Endothelial cell of umbilical vein (primary cell): ENCODE data around the gene PAPLN. TPM values are rescaled to one million over a fixed set of nuclear protein-coding genes. Genes with fewer than 3 reads are reported as not detected.

Source experiments
- BruUV-seq: library from RNA; stranded (reverse); fragments of 400-500 nt; replicated peaks from 2 replicates; lab custom pipeline; 2021; lab: Mats Ljungman, UMichigan
- CTCF ChIA-PET: fragments of 300-600, 350-600 bp; sonication (Branson Sonifier 250); formaldehyde crosslinking; loops from one replicate; lab custom pipeline; 2021; ENCODE audit warnings: antibody characterized with exemption, inconsistent platforms; lab: Charles Lee
- POLR2A ChIA-PET: fragments of 300-600, 350-600 bp; sonication (Branson Sonifier 250); formaldehyde crosslinking; loops from one replicate; lab custom pipeline; 2021; ENCODE audit warnings: antibody characterized with exemption, inconsistent platforms; lab: Charles Lee
- DNase-seq: peaks from one replicate; pipeline ENCODE4 v3.0.0-alpha.2; 2011; ENCODE audit warnings: low read depth, low spot score
- FAIRE-seq: peaks from 2 replicates; lab custom pipeline; 2011; peaks lifted over from hg19 to GRCh38; lab: Jason Lieb, UNC
- H2AFZ ChIP-seq: 2 replicates; pipeline ENCODE4 v1.6.0; 2012; ENCODE audit warnings: low read depth, low read length, control low read depth, inconsistent platforms
- H3K27ac ChIP-seq: 2 replicates; pipeline ENCODE4 v1.5.1; 2011; ENCODE audit warnings: low read depth, mild to moderate bottlenecking, control low read depth, low read length, moderate library complexity; ENCODE audit not compliant: insufficient read depth
- H3K27me3 ChIP-seq, 2 experiments: 2 replicates each; pipeline versions ENCODE4 v1.6.0 to v1.6.1; 2011; ENCODE audit warnings: low read length in 2 of 2, mixed read lengths in 1 of 2; ENCODE audit not compliant: control insufficient read depth in 2 of 2, insufficient read depth in 2 of 2
- H3K36me3 ChIP-seq, 2 experiments: 2 replicates in 1 of 2; 3 replicates in 1 of 2; pipeline ENCODE4 v1.5.1; 2011; ENCODE audit warnings: low read length in 2 of 2, mild to moderate bottlenecking in 1 of 2, moderate library complexity in 1 of 2; ENCODE audit not compliant: control insufficient read depth in 2 of 2, insufficient read depth in 2 of 2; ENCODE audit errors: extremely low read depth in 1 of 2
- H3K4me1 ChIP-seq: 3 replicates; pipeline ENCODE4 v1.5.1; 2011; ENCODE audit warnings: mild to moderate bottlenecking, low read length; ENCODE audit not compliant: control insufficient read depth, insufficient read depth; ENCODE audit errors: extremely low read depth
- H3K4me2 ChIP-seq: 2 replicates; pipeline ENCODE4 v1.6.1; 2011; ENCODE audit warnings: low read length, control low read depth, mixed read lengths; ENCODE audit not compliant: insufficient read depth
- H3K4me3 ChIP-seq, 3 experiments: fragments of 200-600 bp in 1 of 3; sonication (generic), shearing (Covaris generic) in 1 of 3; replicated peaks in 1 of 3; 2 replicates each; pipeline ENCODE4 v1.5.1; 2011 to 2016; ENCODE audit warnings: control low read depth in 3 of 3, low read length in 3 of 3, mild to moderate bottlenecking in 2 of 3, inconsistent platforms in 1 of 3, low read depth in 1 of 3, moderate library complexity in 1 of 3; ENCODE audit not compliant: insufficient read depth in 1 of 3
- H3K79me2 ChIP-seq: 2 replicates; pipeline ENCODE4 v1.6.0; 2012; ENCODE audit warnings: low read length, inconsistent platforms; ENCODE audit not compliant: control insufficient read depth, insufficient read depth
- H3K9ac ChIP-seq: replicated peaks from 2 replicates; pipeline ENCODE3; 2011; ENCODE audit warnings: low read length, control low read depth; ENCODE audit not compliant: insufficient read depth; ENCODE audit errors: extremely low read depth
- H3K9me1 ChIP-seq: replicated peaks from 3 replicates; pipeline ENCODE4 v1.6.0; 2011; ENCODE audit warnings: mild to moderate bottlenecking, low read length; ENCODE audit not compliant: control insufficient read depth, insufficient read depth; ENCODE audit errors: extremely low read depth
- H3K9me3 ChIP-seq: replicated peaks from 2 replicates; pipeline ENCODE4 v1.5.1; 2012; ENCODE audit warnings: low read length, inconsistent platforms; ENCODE audit not compliant: control insufficient read depth, insufficient read depth
- H4K20me1 ChIP-seq: replicated peaks from 2 replicates; pipeline ENCODE3; 2011; ENCODE audit warnings: mild to moderate bottlenecking, low read length; ENCODE audit not compliant: control insufficient read depth, insufficient read depth; ENCODE audit errors: extremely low read depth
- CTCF ChIP-seq, 2 donors: IDR thresholded peaks; 1 replicate in 1 of 2; 2 replicates in 1 of 2; pipeline ENCODE4 v1.5.1; 2011; ENCODE audit warnings: low read length in 2 of 2, mild to moderate bottlenecking in 2 of 2, moderate library complexity in 2 of 2, control low read depth in 1 of 2, inconsistent platforms in 1 of 2, low read depth in 1 of 2; ENCODE audit not compliant: insufficient read depth in 1 of 2; ENCODE audit errors: extremely low read depth in 1 of 2
- EZH2 ChIP-seq: IDR thresholded peaks from 2 replicates; pipeline ENCODE4 v1.6.1; 2012; ENCODE audit warnings: borderline replicate concordance, low read depth, mild to moderate bottlenecking, moderate library complexity, low read length, inconsistent platforms; ENCODE audit not compliant: severe bottlenecking
- FOS ChIP-seq: IDR thresholded peaks from 2 replicates; pipeline ENCODE4 v1.6.1; 2011; ENCODE audit warnings: mild to moderate bottlenecking, low read length, moderate library complexity, borderline replicate concordance; ENCODE audit not compliant: insufficient read depth
- GATA2 ChIP-seq: IDR thresholded peaks from 2 replicates; pipeline ENCODE4 v1.7.0; 2011; ENCODE audit warnings: low read depth, mild to moderate bottlenecking, moderate library complexity, mixed read lengths, low read length; ENCODE audit not compliant: insufficient read length, insufficient read depth
- JUN ChIP-seq: IDR thresholded peaks from 2 replicates; pipeline ENCODE4 v1.6.1; 2011; ENCODE audit warnings: borderline replicate concordance, low read depth; ENCODE audit not compliant: insufficient read length, insufficient read depth
- MAX ChIP-seq: IDR thresholded peaks from 2 replicates; pipeline ENCODE4 v1.6.1; 2011; ENCODE audit not compliant: insufficient read depth, insufficient read length
- MYC ChIP-seq: IDR thresholded peaks from one replicate; pipeline ENCODE4 v1.6.1; 2011; ENCODE audit warnings: mild to moderate bottlenecking, low read depth, low read length
- POLR2A ChIP-seq: IDR thresholded peaks from 2 replicates; pipeline ENCODE4 v1.6.1; 2012; ENCODE audit warnings: low read depth, mild to moderate bottlenecking, control low read depth, low read length
- POLR2AphosphoS5 ChIP-seq: IDR thresholded peaks from 2 replicates; pipeline ENCODE4 v1.6.1; 2012; ENCODE audit warnings: low read depth, mild to moderate bottlenecking, control low read depth, low read length, moderate library complexity; ENCODE audit not compliant: insufficient read depth
- dilution Hi-C: fragments of 300-500 bp; cut with MboI; formaldehyde crosslinking; loops from one replicate; pipeline ENCODE4 v1.15.0; 2019; ENCODE audit warnings: low sequenced_read_pairs; ENCODE audit not compliant: extremely low pct_ligation_motif_present
- intact Hi-C: fragments of 100-400 bp; cut with micrococcal nuclease; formaldehyde crosslinking; loops from one replicate; pipeline ENCODE4 v1.10.0; 2022
- polyA plus RNA-seq, 4 experiments: library from polyadenylated mRNA; depleted of rRNA in 3 of 4; stranded (reverse) in 3 of 4; unstranded in 1 of 4; fragments of >200 nt; gene quantifications; 2 replicates each; pipeline versions ENCODE4 v1.2.1 to v1.2.3, GENCODE V29; 2011 to 2012; ENCODE audit warnings: missing spikeins in 1 of 4
- total RNA-seq: library from RNA; stranded (reverse); gene quantifications from 2 replicates; pipeline ENCODE4 v1.2.3, GENCODE V29; 2021

Gene PAPLN
- total and polyA plus RNA-seq, 2 donors (not counting 3 experiments of a cell fraction or from before 2014, with no cell fraction given) = 5.5 to 6.4 TPM

GRCh38 chr14:73261520-73262426 is 24.5 kb downstream of the PAPLN start:
- FAIRE-seq (no peak), DNase-seq (no peak)
- H3K4me2 ChIP-seq = no peak overlapping the region
- H3K79me2 ChIP-seq = no peaks in the 10 kb centered on the region
- H3K4me3 ChIP-seq = no peak overlapping the region
- intact Hi-C loops = no loop called here
- ChIA-PET CTCF (interaction anchor here (0.5 kb wide), 1 partner anchor 210 kb away, joined by 3 read pairs; no protein-coding TSS in a partner anchor), POLR2A (no interaction called here)
- no peaks in the 10 kb centered on the region for H3K36me3 ChIP-seq
- no peaks in the 10 kb centered on the region for H3K9me1 ChIP-seq
- no peaks in the 10 kb centered on the region for H3K9me3 ChIP-seq
- no peaks in the 10 kb centered on the region for H3K27me3 ChIP-seq
- no peak overlapping the region for H3K9ac ChIP-seq
- no peak overlapping the region for H2AFZ ChIP-seq
- dilution Hi-C loops = no loop called here
- BruUV-seq = no TSS peak
- no peaks in the 10 kb centered on the region for H3K4me1 ChIP-seq
- H3K27ac ChIP-seq = no peak overlapping the region
- no peak for TF ChIP-seq POLR2A
- no peak for TF ChIP-seq POLR2AphosphoS5
- TF ChIP-seq MAX = no peak
- TF ChIP-seq CTCF (IDR thresholded peaks at IDR 0.05; ENCODE audit: extremely low read depth in 1 of 2, insufficient read depth in 1 of 2, low read depth in 1 of 2, low read length in 2 of 2) = no peak
- no peak for TF ChIP-seq EZH2
- TF ChIP-seq MYC = no peak
- no peak for TF ChIP-seq JUN
- no peak for TF ChIP-seq GATA2
- no peak for TF ChIP-seq FOS
- H4K20me1 ChIP-seq = no peaks in the 10 kb centered on the region
